Measurements from ENCODE around the gene ZNF423. TPM values are rescaled to one million over a fixed set of nuclear protein-coding genes. Genes with fewer than 3 reads are reported as not detected.

Gene ZNF423
- polyA plus RNA-seq, 1 experiment = 0.11 TPM

- CTCF ChIA-PET = no interaction called here
- DNase-seq (ENCODE audit: low read depth, low spot score) = no peak
- Histone ChIP-seq H3K9me3 (ENCODE audit: control insufficient read depth, insufficient read depth, low read length) (no peaks in the 10 kb centered on the region), H3K27ac (ENCODE audit: low read depth, low read length) (no peak overlapping the region), H3K27me3 (ENCODE audit: control insufficient read depth, insufficient read depth, low read length) (peaks cover 2% of the 10 kb centered on the region), H3K4me3 (ENCODE audit: low read depth, low read length) (no peak overlapping the region)
- POLR2A ChIA-PET = no interaction called here
- TF ChIP-seq CTCF (IDR thresholded peaks at IDR 0.05; ENCODE audit: low read depth, low read length) = no peak
Measured at GRCh38 chr16:49822649-49823370, 33.1 kb downstream of the ZNF423 start.

GRCh38 chr16:49821614-49822282, 34.2 kb downstream of the ZNF423 start:
- no peaks in the 10 kb centered on the region for H3K9me3 ChIP-seq (ENCODE audit: control insufficient read depth, insufficient read depth, low read length)
- TF ChIP-seq CTCF (IDR thresholded peaks at IDR 0.05; ENCODE audit: low read depth, low read length) = no peak
- POLR2A ChIA-PET = no interaction called here
- H3K27ac ChIP-seq (ENCODE audit: low read depth, low read length) = no peak overlapping the region
- no peak overlapping the region for H3K4me3 ChIP-seq (ENCODE audit: low read depth, low read length)
- CTCF ChIA-PET = interaction anchor here (0.5 kb wide), 1 partner anchor 55 kb away, joined by 3 read pairs; no protein-coding TSS in a partner anchor
- peaks cover 2% of the 10 kb centered on the region for H3K27me3 ChIP-seq (ENCODE audit: control insufficient read depth, insufficient read depth, low read length)
- DNase-seq (ENCODE audit: low read depth, low spot score) = no peak

GRCh38 chr16:49821156-49821555, 34.8 kb downstream of the ZNF423 start:
- H3K27ac ChIP-seq (ENCODE audit: low read depth, low read length) = no peak overlapping the region
- ChIA-PET POLR2A (no interaction called here), CTCF (no interaction called here)
- DNase-seq (ENCODE audit: low read depth, low spot score) = no peak
- no peaks in the 10 kb centered on the region for H3K9me3 ChIP-seq (ENCODE audit: control insufficient read depth, insufficient read depth, low read length)
- H3K4me3 ChIP-seq (ENCODE audit: low read depth, low read length) = no peak overlapping the region
- TF ChIP-seq CTCF (IDR thresholded peaks at IDR 0.05; ENCODE audit: low read depth, low read length) = no peak
- H3K27me3 ChIP-seq (ENCODE audit: control insufficient read depth, insufficient read depth, low read length) = peaks cover 2% of the 10 kb centered on the region

GRCh38 chr16:49817754-49818507, 38.0 kb downstream of the ZNF423 start:
- H3K27me3 ChIP-seq (ENCODE audit: control insufficient read depth, insufficient read depth, low read length) = peaks cover 2% of the 10 kb centered on the region
- no peak for DNase-seq (ENCODE audit: low read depth, low spot score)
- CTCF ChIA-PET = no interaction called here
- no peak overlapping the region for H3K4me3 ChIP-seq (ENCODE audit: low read depth, low read length)
- no peak for TF ChIP-seq CTCF (IDR thresholded peaks at IDR 0.05; ENCODE audit: low read depth, low read length)
- no peaks in the 10 kb centered on the region for H3K9me3 ChIP-seq (ENCODE audit: control insufficient read depth, insufficient read depth, low read length)
- no peak overlapping the region for H3K27ac ChIP-seq (ENCODE audit: low read depth, low read length)
- POLR2A ChIA-PET = no interaction called here

- H3K4me3 ChIP-seq (ENCODE audit: low read depth, low read length) = no peak overlapping the region
- DNase-seq (ENCODE audit: low read depth, low spot score) = no peak
- TF ChIP-seq CTCF (IDR thresholded peaks at IDR 0.05; ENCODE audit: low read depth, low read length) = no peak
- no peak overlapping the region for H3K27ac ChIP-seq (ENCODE audit: low read depth, low read length)
- CTCF ChIA-PET = no interaction called here
- peaks cover 2% of the 10 kb centered on the region for H3K27me3 ChIP-seq (ENCODE audit: control insufficient read depth, insufficient read depth, low read length)
- H3K9me3 ChIP-seq (ENCODE audit: control insufficient read depth, insufficient read depth, low read length) = no peaks in the 10 kb centered on the region
- POLR2A ChIA-PET = no interaction called here
Measured at GRCh38 chr16:49816875-49817274, 39.0 kb downstream of the ZNF423 start.
